CD4-positive, alpha-beta memory T cell (primary cell): Measurements from ENCODE around the gene RSPH1. TPM values are rescaled to one million over a fixed set of nuclear protein-coding genes. Genes with fewer than 3 reads are reported as not detected.

Experiments used
- CTCF ChIA-PET: fragments of 350-600 bp; sonication (Branson Sonifier 250); formaldehyde crosslinking; loops from one replicate; lab custom pipeline; 2021; ENCODE audit warnings: inconsistent platforms; ENCODE audit not compliant: partially characterized antibody; lab: Charles Lee
- POLR2A ChIA-PET: fragments of 350-600 bp; sonication (Branson Sonifier 250); formaldehyde crosslinking; loops from one replicate; lab custom pipeline; 2021; ENCODE audit not compliant: partially characterized antibody; lab: Charles Lee
- DNase-seq, 5 donors: peaks; one replicate each; pipeline versions ENCODE4 v3.0.0 to v3.0.0-alpha.2; 2020 to 2022; ENCODE audit warnings: mixed read lengths in 1 of 5
- H3K27ac ChIP-seq: one replicate; pipeline ENCODE4 v1.7.0; 2013; ENCODE audit warnings: low read depth, low read length
- H3K27me3 ChIP-seq: 2 replicates; pipeline ENCODE4 v1.7.0; 2013; ENCODE audit warnings: mild to moderate bottlenecking, low read length, moderate library complexity; ENCODE audit not compliant: insufficient read depth
- H3K36me3 ChIP-seq: 2 replicates; pipeline ENCODE4 v1.7.0; 2013; ENCODE audit warnings: mild to moderate bottlenecking, low read length, moderate library complexity; ENCODE audit not compliant: insufficient read depth
- H3K4me1 ChIP-seq: 2 replicates; pipeline ENCODE4 v1.7.0; 2013; ENCODE audit warnings: mild to moderate bottlenecking, low read length, moderate library complexity; ENCODE audit not compliant: insufficient read depth
- H3K4me3 ChIP-seq, 2 donors: one replicate each; pipeline ENCODE4 v1.7.0; 2013; ENCODE audit warnings: low read length in 2 of 2, mild to moderate bottlenecking in 1 of 2
- H3K9me3 ChIP-seq, 2 donors: one replicate each; pipeline ENCODE4 v1.7.0; 2013; ENCODE audit warnings: low read length in 2 of 2, control low read depth in 1 of 2; ENCODE audit not compliant: control insufficient read depth in 1 of 2
- H3K27ac Mint-ChIP-seq, 7 donors: one replicate each; pipeline ENCODE4 v1.8.0; 2020 to 2021; ENCODE audit warnings: mixed read lengths in 7 of 7, mild to moderate bottlenecking in 6 of 7, inconsistent platforms in 3 of 7, moderate library complexity in 3 of 7
- H3K27me3 Mint-ChIP-seq, 2 donors: one replicate each; pipeline ENCODE4 v1.8.0; 2020 to 2021; ENCODE audit warnings: mixed read lengths in 2 of 2
- H3K36me3 Mint-ChIP-seq, 2 donors: one replicate each; pipeline ENCODE4 v1.8.0; 2020 to 2021; ENCODE audit warnings: mixed read lengths in 2 of 2, inconsistent platforms in 1 of 2, mild to moderate bottlenecking in 1 of 2
- H3K4me1 Mint-ChIP-seq, 4 donors: one replicate each; pipeline ENCODE4 v1.8.0; 2020 to 2021; ENCODE audit warnings: mixed read lengths in 4 of 4, mild to moderate bottlenecking in 1 of 4
- H3K4me3 Mint-ChIP-seq, 8 donors: one replicate each; pipeline ENCODE4 v1.8.0; 2020 to 2021; ENCODE audit warnings: mixed read lengths in 8 of 8, mild to moderate bottlenecking in 7 of 8, moderate library complexity in 6 of 8, inconsistent platforms in 3 of 8
- H3K9me3 Mint-ChIP-seq, 8 donors: one replicate each; pipeline ENCODE4 v1.8.0; 2020 to 2021; ENCODE audit warnings: mixed read lengths in 8 of 8, mild to moderate bottlenecking in 5 of 8, inconsistent platforms in 3 of 8, moderate library complexity in 1 of 8
- intact Hi-C: fragments of 100-400 bp; cut with micrococcal nuclease; formaldehyde crosslinking; loops from one replicate; pipeline ENCODE4 v1.15.1; 2023
- polyA plus RNA-seq, 2 donors: library from polyadenylated mRNA; unstranded; fragments of 300-500 nt; fragmentation: Illumina TruSeq; gene quantifications; one replicate each; pipeline ENCODE4 v1.2.3, GENCODE V29; 2021
- total RNA-seq, 2 experiments: library from RNA; stranded (reverse); gene quantifications; one replicate each; pipeline ENCODE4 v1.2.3, GENCODE V29; 2021

Gene RSPH1
- total and polyA plus RNA-seq, 4 experiments from 2014 or later, result not detected

- Mint-ChIP-seq H3K4me3 (peak overlapping the region in 2 of 8 donors; percentile 38 to 43), H3K27ac (peak overlapping the region; percentile 38 to 85 (median 68)), H3K4me1 (peaks cover 18 to 48% (median 35%) of the 10 kb centered on the region in 4 donors), H3K27me3 (no peaks in the 10 kb centered on the region), H3K9me3 (no peaks in the 10 kb centered on the region), H3K36me3 (peaks cover 24 to 35% of the 10 kb centered on the region in 2 donors)
- CTCF ChIA-PET, result no interaction called here
- Histone ChIP-seq H3K9me3 (no peaks in the 10 kb centered on the region), H3K4me1 (peaks cover 32% of the 10 kb centered on the region), H3K4me3 (no peak overlapping the region), H3K36me3 (peaks cover 5% of the 10 kb centered on the region), H3K27me3 (no peaks in the 10 kb centered on the region), H3K27ac (no peak overlapping the region)
- intact Hi-C loops, result no loop called here
- POLR2A ChIA-PET, result interaction anchor here (4.0 kb wide), 1 partner anchor 10 kb away, joined by 42 read pairs; the partner anchor contains the start of gene SLC37A1
- DNase-seq, result no peak
These were observed 29.1 kb upstream of the RSPH1 start for GRCh38 chr21:42525029-42525581.

- no peaks in the 10 kb centered on the region for H3K27me3 ChIP-seq
- peaks cover 27 to 41% of the 10 kb centered on the region in 2 donors for H3K36me3 Mint-ChIP-seq
- DNase-seq, result peak in 1 of 5 donors; percentile 20
- peaks cover 32% of the 10 kb centered on the region for H3K4me1 ChIP-seq
- H3K9me3 ChIP-seq, result no peaks in the 10 kb centered on the region
- H3K27ac Mint-ChIP-seq, result peak overlapping the region in 6 of 7 donors; percentile 36 to 85 (median 68)
- intact Hi-C loops, result no loop called here
- peak overlapping the region in 2 of 8 donors; percentile 3 to 53 for H3K4me3 Mint-ChIP-seq
- no peaks in the 10 kb centered on the region for H3K9me3 Mint-ChIP-seq
- no peaks in the 10 kb centered on the region for H3K27me3 Mint-ChIP-seq
- POLR2A ChIA-PET, result interaction anchor here (1.2 kb wide), 1 partner anchor 10 kb away, joined by 4 read pairs; the partner anchor contains the start of gene SLC37A1
- no peak overlapping the region for H3K27ac ChIP-seq
- no peak overlapping the region for H3K4me3 ChIP-seq
- H3K36me3 ChIP-seq, result peaks cover 5% of the 10 kb centered on the region
- peaks cover 18 to 47% (median 36%) of the 10 kb centered on the region in 4 donors for H3K4me1 Mint-ChIP-seq
- CTCF ChIA-PET, result no interaction called here
These were observed 28.5 kb upstream of the RSPH1 start for GRCh38 chr21:42524341-42525028.

- DNase-seq, result no peak
- H3K27me3 Mint-ChIP-seq, result no peaks in the 10 kb centered on the region
- ChIA-PET CTCF (no interaction called here), POLR2A (interaction anchor here (1.2 kb wide), 1 partner anchor 10 kb away, joined by 4 read pairs; the partner anchor contains the start of gene SLC37A1)
- no peak overlapping the region for H3K27ac ChIP-seq
- no peaks in the 10 kb centered on the region for H3K9me3 Mint-ChIP-seq
- H3K4me1 Mint-ChIP-seq, result peaks cover 18 to 44% (median 34%) of the 10 kb centered on the region in 4 donors
- peaks cover 32% of the 10 kb centered on the region for H3K4me1 ChIP-seq
- H3K4me3 Mint-ChIP-seq, result no peak overlapping the region
- H3K27ac Mint-ChIP-seq, result peak overlapping the region in 5 of 7 donors; percentile 36 to 85 (median 69)
- no peaks in the 10 kb centered on the region for H3K27me3 ChIP-seq
- intact Hi-C loops, result no loop called here
- no peaks in the 10 kb centered on the region for H3K9me3 ChIP-seq
- H3K36me3 ChIP-seq, result peaks cover 11% of the 10 kb centered on the region
- H3K4me3 ChIP-seq, result no peak overlapping the region
- H3K36me3 Mint-ChIP-seq, result peaks cover 33 to 46% of the 10 kb centered on the region in 2 donors
These were observed 27.9 kb upstream of the RSPH1 start for GRCh38 chr21:42523941-42524340.

GRCh38 chr21:42523211-42523610 lies 27.2 kb upstream of the RSPH1 start:
- peaks cover 25% of the 10 kb centered on the region for H3K4me1 ChIP-seq
- H3K27ac Mint-ChIP-seq, result no peak overlapping the region
- ChIA-PET POLR2A (interaction anchor here (1.2 kb wide), 2 partner anchors 9 kb away, joined by 4 to 5 read pairs; partner anchors contain the start of gene SLC37A1), CTCF (no interaction called here)
- H3K4me1 Mint-ChIP-seq, result peaks cover 18 to 46% (median 33%) of the 10 kb centered on the region in 4 donors
- peaks cover 40 to 53% of the 10 kb centered on the region in 2 donors for H3K36me3 Mint-ChIP-seq
- peaks cover 18% of the 10 kb centered on the region for H3K36me3 ChIP-seq
- intact Hi-C loops, result no loop called here
- H3K27me3 Mint-ChIP-seq, result no peaks in the 10 kb centered on the region
- no peak for DNase-seq
- H3K27me3 ChIP-seq, result no peaks in the 10 kb centered on the region
- H3K4me3 Mint-ChIP-seq, result no peak overlapping the region
- H3K4me3 ChIP-seq, result no peak overlapping the region
- no peak overlapping the region for H3K27ac ChIP-seq
- no peaks in the 10 kb centered on the region for H3K9me3 Mint-ChIP-seq
- no peaks in the 10 kb centered on the region for H3K9me3 ChIP-seq

GRCh38 chr21:42522771-42523170 lies 26.7 kb upstream of the RSPH1 start:
- Histone ChIP-seq H3K4me1 (peaks cover 21% of the 10 kb centered on the region), H3K27ac (no peak overlapping the region), H3K36me3 (peaks cover 18% of the 10 kb centered on the region), H3K4me3 (no peak overlapping the region), H3K27me3 (no peaks in the 10 kb centered on the region), H3K9me3 (no peaks in the 10 kb centered on the region)
- Mint-ChIP-seq H3K36me3 (peaks cover 44 to 57% of the 10 kb centered on the region in 2 donors), H3K4me3 (no peak overlapping the region), H3K4me1 (peaks cover 16 to 46% (median 29%) of the 10 kb centered on the region in 4 donors), H3K9me3 (no peaks in the 10 kb centered on the region), H3K27me3 (no peaks in the 10 kb centered on the region), H3K27ac (peak overlapping the region in 1 of 7 donors; percentile 12)
- DNase-seq, result no peak
- intact Hi-C loops, result no loop called here
- POLR2A ChIA-PET, result interaction anchor here (1.2 kb wide), 1 partner anchor 9 kb away, joined by 5 read pairs; the partner anchor contains the start of gene SLC37A1
- CTCF ChIA-PET, result no interaction called here

- no peak overlapping the region for H3K27ac ChIP-seq
- no peak overlapping the region for H3K4me3 ChIP-seq
- H3K36me3 ChIP-seq, result peaks cover 18% of the 10 kb centered on the region
- no peaks in the 10 kb centered on the region for H3K9me3 ChIP-seq
- DNase-seq, result no peak
- Mint-ChIP-seq H3K36me3 (peaks cover 49 to 57% of the 10 kb centered on the region in 2 donors), H3K4me3 (no peak overlapping the region), H3K27ac (peak overlapping the region in 1 of 7 donors; percentile 17), H3K4me1 (peaks cover 16 to 46% (median 25%) of the 10 kb centered on the region in 4 donors), H3K9me3 (no peaks in the 10 kb centered on the region), H3K27me3 (no peaks in the 10 kb centered on the region)
- intact Hi-C loops, result no loop called here
- H3K4me1 ChIP-seq, result peaks cover 17% of the 10 kb centered on the region
- no peaks in the 10 kb centered on the region for H3K27me3 ChIP-seq
- ChIA-PET CTCF (no interaction called here), POLR2A (interaction anchor here (1.2 kb wide), 1 partner anchor 8 kb away, joined by 5 read pairs; the partner anchor contains the start of gene SLC37A1)
These were observed 26.2 kb upstream of the RSPH1 start for GRCh38 chr21:42522271-42522670.

- Mint-ChIP-seq H3K4me1 (peaks cover 17 to 46% (median 26%) of the 10 kb centered on the region in 4 donors), H3K36me3 (peaks cover 53 to 60% of the 10 kb centered on the region in 2 donors)
These were observed 25.8 kb upstream of the RSPH1 start for GRCh38 chr21:42521805-42522204.

More at GRCh38 chr21:42521805-42522204, 25.8 kb upstream of the RSPH1 start:
- H3K4me3 Mint-ChIP-seq, result no peak overlapping the region
- ChIA-PET CTCF (no interaction called here), POLR2A (interaction anchor here (1.2 kb wide), 1 partner anchor 8 kb away, joined by 5 read pairs; the partner anchor contains the start of gene SLC37A1)
- no peaks in the 10 kb centered on the region for H3K9me3 Mint-ChIP-seq
- H3K27ac Mint-ChIP-seq, result peak overlapping the region in 1 of 7 donors; percentile 17
- no peaks in the 10 kb centered on the region for H3K27me3 Mint-ChIP-seq
- DNase-seq, result no peak
- Histone ChIP-seq H3K36me3 (peaks cover 18% of the 10 kb centered on the region), H3K9me3 (no peaks in the 10 kb centered on the region), H3K4me1 (peaks cover 12% of the 10 kb centered on the region), H3K27ac (no peak overlapping the region), H3K27me3 (no peaks in the 10 kb centered on the region), H3K4me3 (no peak overlapping the region)
- intact Hi-C loops, result no loop called here
